Adipose tissue (tissue), 3 donors: ENCODE measurements around the gene MCL1. TPM values are rescaled to one million over a fixed set of nuclear protein-coding genes. Genes with fewer than 3 reads are reported as not detected.
"Not testable (repeated sequence)": the region's sequence is repeated elsewhere in the genome, so short reads cannot be mapped to it uniquely, and the experiment has no call there.

Source experiments
- H3K27ac ChIP-seq: one replicate; pipeline ENCODE4 v1.5.1; 2013; ENCODE audit warnings: low read depth, low read length
- WGBS, 3 donors: extraction: QIAGEN DNeasy Blood & Tissue Kit; methylation state at CpG; one replicate each; pipeline ENCODE4 v1.1.7; 2013; 5-methylcytosine and 5-hydroxymethylcytosine counted together
- polyA plus RNA-seq, 3 donors: library from polyadenylated mRNA; stranded (reverse); fragments of 200-250 nt; gene quantifications; one replicate each; pipeline ENCODE4 v1.2.3, GENCODE V29; 2013
- donor health status: healthy with polysubstance abuse.
- donor health status: Bipolar disorder and iron deficiency.
- donor health status: healthy.

The MCL1 gene
- 100 to 1,000 TPM in 2 of 3 donors, 10 to 100 TPM in 1; 98.6 to 386 (median 314) TPM for polyA plus RNA-seq

GRCh38 chr1:150579110-150579944, at the start of gene MCL1:
Gene MCL1 (minus strand): TSS chr1:150579610. CDS start chr1:150579530, 80 bp downstream.
- H3K27ac ChIP-seq, result peak within 1 kb of the TSS; percentile 98
- 1% methylated on average over 74 to 94 of the region's 94 CpGs for WGBS, 3 donors

DNA sequence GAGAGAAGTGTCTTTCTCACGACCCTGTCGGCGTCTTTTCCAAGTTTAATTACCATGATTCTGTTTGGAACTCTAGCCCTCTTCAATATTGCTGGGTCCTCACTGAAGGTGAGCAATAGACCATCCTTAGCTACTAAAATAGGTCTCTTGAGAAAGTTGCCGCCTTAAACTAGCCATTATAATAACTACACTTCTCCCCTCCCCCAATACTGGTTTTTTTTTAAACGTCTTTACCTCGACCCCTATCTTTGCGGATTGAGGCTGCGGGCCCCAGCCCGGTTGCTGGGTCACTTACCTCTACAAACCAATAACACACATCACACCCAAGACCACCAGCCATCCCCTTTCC, 49.3 kb upstream of the MCL1 start:
- WGBS, 3 donors, result 0 to 1% (median 0%) methylated on average over 9 of the region's 9 CpGs
- H3K27ac ChIP-seq, result peak overlapping the region; percentile 47

- WGBS, 3 donors, result 34 to 72% (median 66%) methylated on average over 5 of the region's 5 CpGs
- no peak overlapping the region for H3K27ac ChIP-seq
These were observed 48.5 kb upstream of the MCL1 start for GRCh38 chr1:150627826-150628410.

DNA sequence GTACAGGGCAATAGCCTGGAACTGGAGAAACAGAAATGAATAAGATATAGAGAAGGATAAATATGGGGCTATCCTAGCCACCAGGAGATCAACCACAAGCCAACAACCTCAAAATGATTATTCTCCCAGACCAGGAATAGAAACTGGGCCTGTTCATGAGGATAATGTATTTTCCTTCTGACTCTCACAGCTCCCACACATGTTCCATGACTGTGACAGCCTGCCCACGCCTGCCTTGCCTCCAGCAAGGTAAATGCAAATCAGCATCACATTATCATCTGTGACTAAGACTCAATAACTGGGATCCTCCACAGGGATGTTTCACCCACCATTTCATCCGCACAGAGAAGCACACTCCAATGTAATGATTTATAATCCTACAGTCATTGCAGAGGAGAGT, 46.7 kb upstream of the MCL1 start:
- no peak overlapping the region for H3K27ac ChIP-seq
- WGBS, 3 donors, result 87 to 90% (median 89%) methylated on average over 2 of the region's 2 CpGs

- 84 to 88% (median 84%) methylated on average over 1 of the region's 1 CpG for WGBS, 3 donors
- not testable (repeated sequence) for H3K27ac ChIP-seq
These were observed 45.1 kb upstream of the MCL1 start for GRCh38 chr1:150624546-150624945.

- WGBS, 3 donors, result 91 to 100% (median 95%) methylated on average over 1 of the region's 1 CpG
- H3K27ac ChIP-seq, result not testable (repeated sequence)
These were observed 44.7 kb upstream of the MCL1 start for GRCh38 chr1:150624134-150624533.

DNA sequence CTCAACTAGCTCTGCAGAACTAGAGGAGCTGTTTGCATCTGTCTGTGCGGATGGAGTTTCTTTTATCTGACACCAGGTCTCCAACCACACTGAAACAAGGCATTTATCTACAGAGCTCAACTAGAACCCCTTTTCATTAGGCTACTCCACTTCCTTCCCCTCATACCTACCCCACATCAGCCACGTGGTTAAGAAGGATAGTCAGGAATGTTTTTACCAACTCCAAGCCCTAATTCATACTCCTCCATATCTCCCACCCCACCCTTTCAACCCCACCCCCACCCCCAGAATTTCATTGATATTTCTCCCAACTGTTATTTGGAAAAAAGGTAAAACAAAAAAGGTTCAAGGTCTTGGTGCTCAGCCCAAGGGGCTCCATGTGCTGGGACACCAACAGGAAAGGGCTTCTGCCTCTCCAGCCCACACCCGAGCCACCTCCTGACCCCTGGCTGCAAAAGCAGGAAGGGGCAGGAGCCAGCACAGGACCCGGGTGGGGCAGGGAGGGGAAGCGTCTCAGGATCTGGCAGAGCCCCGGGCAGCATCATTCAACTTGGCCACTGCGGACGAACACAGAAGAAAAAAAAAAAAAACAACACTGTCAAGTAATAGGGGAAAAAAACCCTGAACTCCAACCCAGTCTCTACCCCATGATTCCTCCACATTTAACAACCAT, 43.0 kb upstream of the MCL1 start:
- WGBS, 3 donors, result 20 to 43% (median 24%) methylated on average over 8 of the region's 8 CpGs
- no peak overlapping the region for H3K27ac ChIP-seq

GRCh38 chr1:150621497-150622302, 42.3 kb upstream of the MCL1 start:
- no peak overlapping the region for H3K27ac ChIP-seq
- 46 to 58% (median 51%) methylated on average over 8 of the region's 8 CpGs for WGBS, 3 donors

DNA sequence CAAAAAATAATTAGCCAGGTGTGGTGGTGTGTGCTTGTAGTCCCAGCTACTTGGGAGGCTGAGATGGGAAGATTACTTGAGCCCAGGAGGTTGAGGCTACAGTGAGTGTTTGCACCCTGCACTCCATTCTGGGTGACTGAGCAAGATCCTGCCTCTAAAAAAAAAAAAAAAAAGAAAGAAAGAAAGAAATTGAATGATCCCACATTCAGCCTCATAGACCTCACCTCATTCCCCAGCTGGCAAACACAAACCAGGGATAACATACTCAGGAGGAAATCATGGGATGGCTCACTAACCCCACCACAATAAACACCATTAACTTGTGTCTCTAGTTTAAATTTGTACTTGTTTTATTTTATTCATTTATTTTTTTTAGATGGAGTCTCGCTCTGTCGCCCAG, 41.5 kb upstream of the MCL1 start:
- WGBS, 3 donors, result 95 to 100% (median 98%) methylated on average over 2 of the region's 2 CpGs
- no peak overlapping the region for H3K27ac ChIP-seq

GRCh38 chr1:150619576-150620509, 40.4 kb upstream of the MCL1 start:
- H3K27ac ChIP-seq, result no peak overlapping the region
- WGBS, 3 donors, result 14 to 24% (median 20%) methylated on average over 4 of the region's 4 CpGs

GRCh38 chr1:150615346-150616201, 36.2 kb upstream of the MCL1 start:
- H3K27ac ChIP-seq, result no peak overlapping the region
- 89 to 92% (median 90%) methylated on average over 12 of the region's 12 CpGs for WGBS, 3 donors

- peak overlapping the region; percentile 95 for H3K27ac ChIP-seq
- WGBS, 3 donors, result 31 to 60% (median 38%) methylated on average over 12 of the region's 12 CpGs
These were observed 33.9 kb upstream of the MCL1 start for GRCh38 chr1:150613061-150613920.

- peak overlapping the region; percentile 86 for H3K27ac ChIP-seq
- 89 to 97% (median 93%) methylated on average over 3 of the region's 3 CpGs for WGBS, 3 donors
These were observed 32.6 kb upstream of the MCL1 start for GRCh38 chr1:150612014-150612345.

- 95 to 96% (median 96%) methylated on average over 4 of the region's 4 CpGs for WGBS, 3 donors
- peak overlapping the region; percentile 84 for H3K27ac ChIP-seq
These were observed 31.2 kb upstream of the MCL1 start for GRCh38 chr1:150610576-150610975.

DNA sequence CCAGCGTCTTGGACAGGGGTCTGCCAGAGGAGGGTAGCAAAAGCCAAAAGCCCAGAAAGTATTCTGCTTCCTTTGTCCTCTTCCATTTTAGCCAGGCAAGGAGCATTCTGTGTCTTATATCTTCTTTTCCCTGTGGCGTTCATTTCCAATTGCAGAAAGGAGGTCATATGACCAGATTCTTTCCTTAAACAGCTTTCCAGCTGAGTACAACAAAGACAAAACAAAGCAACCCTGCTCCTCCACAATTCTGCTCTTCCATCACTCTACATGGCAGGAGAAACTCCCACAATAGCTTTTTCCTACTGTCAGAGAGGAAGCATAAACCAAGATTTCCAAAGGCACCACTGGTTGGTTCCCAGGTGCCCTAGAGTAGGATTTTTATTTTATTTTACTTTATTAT, 30.3 kb upstream of the MCL1 start:
- H3K27ac ChIP-seq, result no peak overlapping the region
- 59 to 84% (median 65%) methylated on average over 2 of the region's 2 CpGs for WGBS, 3 donors
